T47D (cell line): ENCODE results near the gene TTK.
"Not testable (repeated sequence)": the region's sequence is repeated elsewhere in the genome, so short reads cannot be mapped to it uniquely, and the experiment has no call there.

Source experiments
- DNase-seq, 2 experiments: peaks; one replicate each; pipeline versions ENCODE4 v3.0.0 to v3.0.0-alpha.2; 2011 to 2012; ENCODE audit warnings: low read depth in 1 of 2, low spot score in 1 of 2
- JUND ChIP-seq: IDR thresholded peaks from 2 replicates; pipeline ENCODE4 v1.6.1; 2012; ENCODE audit warnings: low read depth
- in situ Hi-C: cut with HindIII; loops from 2 replicates; pipeline ENCODE4 v1.10.0; 2016; ENCODE audit warnings: low sequenced_read_pairs, low pct_unique_long_range_greater_than_20kb

The TTK gene

DNA sequence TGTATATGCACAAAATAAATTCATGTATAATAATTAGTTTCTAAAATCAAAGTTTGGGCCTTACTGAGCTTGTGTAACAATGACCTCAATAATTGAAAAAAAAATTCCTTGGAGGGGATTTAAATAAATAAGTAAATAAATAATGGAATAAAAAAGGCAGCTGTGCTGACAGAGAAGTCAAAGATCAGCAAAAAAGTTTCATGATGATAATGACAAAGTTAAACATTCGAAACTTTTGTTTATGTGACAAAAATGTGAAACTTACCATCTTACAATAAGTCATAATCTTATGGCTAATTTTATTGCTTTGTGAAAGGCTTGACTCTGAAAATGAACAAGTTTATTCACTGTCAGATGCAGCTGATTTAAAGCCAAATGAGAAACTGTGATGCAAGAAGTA, 3.1 kb upstream of the TTK start:
- in situ Hi-C loops, result no loop called here
- no peak for TF ChIP-seq JUND
- no peak for DNase-seq

DNA sequence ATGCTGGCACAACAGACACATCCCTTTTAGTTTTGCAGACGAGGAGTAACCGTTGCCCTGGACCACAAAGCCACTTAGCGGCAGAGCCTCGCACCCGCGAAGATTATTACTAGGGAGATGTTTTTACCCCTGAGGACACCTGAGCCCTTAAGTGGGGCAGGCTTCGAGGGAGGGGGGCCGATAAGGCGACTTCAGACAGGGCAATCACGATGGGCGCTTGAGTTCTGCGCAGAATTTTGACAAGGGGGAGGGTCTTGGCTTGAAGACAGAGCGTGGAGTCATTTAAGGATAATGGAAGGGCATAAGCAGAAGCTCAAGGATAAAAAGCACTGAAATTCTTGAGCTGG, 650 bp upstream of the TTK start:
- TF ChIP-seq JUND, result no peak
- in situ Hi-C loops, result no loop called here
- DNase-seq, result peak in 1 of 2 experiments; percentile 23

DNA sequence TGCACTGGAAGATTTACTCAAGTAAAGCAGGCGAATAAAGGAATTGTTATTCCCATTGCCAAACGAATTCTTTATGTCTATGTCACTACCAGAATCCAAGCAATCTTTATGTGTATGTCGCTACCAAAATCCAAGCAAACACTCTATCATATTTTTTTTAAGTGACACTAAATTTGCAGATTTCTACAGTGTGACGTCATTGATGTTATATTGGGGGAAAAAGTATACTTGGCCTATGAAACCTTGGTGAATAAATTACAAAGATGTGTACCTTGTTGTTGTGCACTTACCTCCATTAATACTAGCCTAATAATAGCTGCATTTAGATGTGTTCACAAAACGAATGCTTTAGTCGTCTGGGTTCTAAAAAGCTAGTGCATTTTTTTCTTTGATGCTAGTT, 957 bp downstream of the TTK start:
- DNase-seq, result no peak
- in situ Hi-C loops, result no loop called here
- no peak for TF ChIP-seq JUND

DNA sequence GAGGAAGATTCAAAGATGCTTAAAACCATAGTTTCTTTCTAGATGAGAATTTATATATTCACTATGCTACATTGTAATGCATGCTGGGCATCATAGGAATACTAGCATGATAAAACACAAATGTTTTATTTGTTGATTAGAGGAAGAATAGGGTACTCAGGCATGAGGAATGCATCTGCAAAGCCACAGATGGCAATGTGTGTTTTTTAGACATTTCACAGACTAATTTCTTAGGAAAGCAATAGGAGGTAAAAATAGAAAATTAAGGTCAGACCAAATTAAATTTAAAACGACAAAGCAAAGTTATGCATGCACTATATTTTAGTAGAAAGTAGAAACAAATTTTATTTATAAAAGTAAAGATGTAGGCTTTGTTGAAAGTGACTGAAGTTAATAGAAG, 2.1 kb downstream of the TTK start:
- in situ Hi-C loops, result no loop called here
- no peak for TF ChIP-seq JUND
- no peak for DNase-seq

DNA sequence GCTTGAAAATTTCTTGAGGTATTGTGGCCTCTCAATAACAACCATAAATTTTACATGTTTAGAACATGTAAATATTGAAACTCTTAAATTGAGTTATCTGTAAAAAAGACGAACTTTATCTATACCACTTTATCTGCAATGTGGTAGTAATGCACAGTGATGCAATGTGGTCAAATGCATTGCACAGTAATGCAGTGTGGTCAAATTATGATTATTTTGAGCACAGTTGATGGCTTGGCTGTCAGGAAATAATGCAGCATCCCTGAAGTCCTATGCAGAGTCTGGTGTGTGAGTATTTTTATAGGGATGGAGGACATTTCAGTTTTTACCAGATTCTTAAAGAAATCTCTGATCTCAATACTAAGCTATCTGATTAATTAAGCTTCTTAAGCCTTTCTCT, 5.1 kb downstream of the TTK start:
- DNase-seq, result no peak
- in situ Hi-C loops, result no loop called here
- TF ChIP-seq JUND, result no peak

DNA sequence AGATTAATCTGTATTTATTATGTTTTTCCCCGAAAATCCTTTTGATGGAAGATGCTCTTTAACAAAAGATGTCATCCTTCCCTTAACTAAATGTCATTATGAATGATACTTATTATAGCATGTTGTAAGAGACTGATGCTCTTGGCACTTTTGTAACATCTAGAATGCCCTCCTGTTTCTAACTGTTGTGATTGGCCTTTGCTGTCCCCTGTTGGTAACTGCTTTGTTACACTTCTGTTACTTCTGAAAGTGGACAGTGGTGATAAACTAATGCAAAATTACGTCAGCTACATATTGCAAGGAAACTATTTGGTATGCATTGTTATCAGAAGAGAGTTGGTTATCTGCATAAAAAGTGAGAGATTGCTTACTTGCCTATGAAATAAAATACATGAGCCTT, 5.8 kb downstream of the TTK start:
- TF ChIP-seq JUND, result no peak
- in situ Hi-C loops, result no loop called here
- DNase-seq, result no peak

DNA sequence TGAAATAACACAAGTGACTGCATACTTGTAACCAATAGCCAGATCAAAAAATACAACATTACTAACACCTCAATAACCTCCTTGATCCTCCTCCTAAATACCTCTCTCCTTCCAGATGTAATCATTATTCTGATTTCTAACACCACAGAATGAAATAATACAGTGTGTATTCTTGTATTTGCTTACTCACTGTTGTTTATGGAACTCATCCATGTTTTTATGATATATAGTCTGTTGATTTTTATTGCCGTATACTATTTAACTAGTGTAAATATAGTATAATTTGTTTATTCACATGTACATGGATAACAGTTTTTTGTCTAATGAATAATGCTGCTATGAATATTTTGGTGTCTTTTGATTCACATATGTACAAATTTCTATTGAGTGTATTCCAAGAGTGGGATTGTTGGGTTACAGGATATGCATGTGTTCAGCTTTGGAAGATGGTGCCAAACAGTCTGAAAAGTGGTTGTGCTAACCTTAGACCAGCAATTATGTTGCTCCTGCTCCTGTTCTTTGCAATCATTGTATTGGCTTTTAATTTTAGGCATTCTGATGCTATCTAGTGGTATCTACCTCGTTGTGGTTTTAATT, 11.5 kb downstream of the TTK start:
- in situ Hi-C loops, result no loop called here
- no peak for DNase-seq
- no peak for TF ChIP-seq JUND

DNA sequence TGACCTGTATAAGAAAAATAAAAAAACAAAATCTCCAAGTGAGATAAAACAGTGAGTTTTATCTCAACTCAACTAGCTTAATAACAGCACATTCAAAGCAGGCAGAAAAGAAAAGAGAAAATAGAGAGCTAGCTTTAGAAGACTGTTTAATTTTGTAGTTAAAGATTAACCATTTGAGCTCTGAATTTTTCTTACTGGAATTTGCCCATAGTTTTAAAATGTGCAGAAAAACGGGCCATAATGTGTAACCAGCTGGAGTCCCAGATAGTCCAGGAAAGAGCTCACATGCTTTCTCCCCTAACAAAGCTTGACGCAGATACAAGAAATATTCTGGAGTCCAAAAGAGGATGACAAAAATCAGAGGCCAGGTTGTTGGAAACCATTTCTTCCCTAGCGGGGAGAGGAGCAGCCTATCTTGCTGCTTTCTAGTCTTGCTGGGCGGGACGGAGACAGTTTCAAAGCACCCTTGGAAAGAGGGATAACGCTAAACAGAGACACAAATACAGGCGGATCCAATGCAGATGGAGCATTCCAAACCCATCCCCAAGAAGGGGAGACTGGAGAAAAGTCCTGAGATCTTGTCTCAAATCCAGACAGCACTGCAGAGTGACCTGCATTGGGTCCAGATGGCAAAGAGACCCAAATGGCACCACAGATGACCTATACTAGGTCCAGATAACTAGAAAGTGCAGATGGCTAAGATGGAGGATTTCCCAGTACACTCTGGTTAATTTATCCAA, 16.1 kb downstream of the TTK start:
- no peak for TF ChIP-seq JUND
- in situ Hi-C loops, result no loop called here
- no peak for DNase-seq

DNA sequence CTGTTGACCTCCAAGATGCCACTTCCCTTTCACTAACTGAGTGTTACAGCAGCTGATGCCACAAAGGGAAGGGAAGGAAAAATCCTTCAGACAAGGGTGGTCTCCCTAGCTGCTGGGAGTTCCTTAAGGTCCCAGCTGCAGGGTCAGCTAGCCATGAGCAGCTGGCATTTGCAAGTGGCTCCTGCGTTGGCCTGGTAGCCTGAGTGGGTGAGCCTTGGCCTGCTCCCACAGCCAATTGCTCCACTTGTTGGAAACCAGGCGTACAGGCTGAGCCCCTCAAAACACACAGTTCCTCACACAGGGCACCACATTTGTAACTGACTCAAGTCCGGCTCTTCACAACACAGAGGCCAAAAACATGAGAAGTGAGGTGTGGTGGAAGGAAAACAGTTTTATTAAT, 16.7 kb downstream of the TTK start:
- in situ Hi-C loops, result no loop called here
- DNase-seq, result no peak
- TF ChIP-seq JUND, result no peak

DNA sequence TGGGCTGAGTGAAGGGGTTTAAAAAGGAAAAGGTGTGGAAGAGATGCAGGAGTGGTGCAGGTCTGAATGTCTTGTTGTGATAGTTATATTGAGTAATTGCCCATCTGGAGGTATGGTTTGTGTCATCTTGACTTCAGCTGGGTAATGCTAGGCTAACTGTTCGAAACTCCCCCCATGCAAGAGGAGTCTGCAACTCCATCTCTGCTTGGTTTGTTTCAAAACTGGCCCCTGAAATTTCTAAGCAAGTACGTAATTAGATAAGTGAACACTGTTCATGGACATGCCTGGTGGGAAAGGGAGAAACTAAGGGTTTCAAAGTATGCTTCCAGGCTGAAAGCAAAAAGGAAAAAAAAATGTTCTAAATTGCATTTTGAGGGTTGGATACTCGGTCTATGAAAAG, 17.1 kb downstream of the TTK start:
- DNase-seq, result no peak
- no peak for TF ChIP-seq JUND
- in situ Hi-C loops, result no loop called here

DNA sequence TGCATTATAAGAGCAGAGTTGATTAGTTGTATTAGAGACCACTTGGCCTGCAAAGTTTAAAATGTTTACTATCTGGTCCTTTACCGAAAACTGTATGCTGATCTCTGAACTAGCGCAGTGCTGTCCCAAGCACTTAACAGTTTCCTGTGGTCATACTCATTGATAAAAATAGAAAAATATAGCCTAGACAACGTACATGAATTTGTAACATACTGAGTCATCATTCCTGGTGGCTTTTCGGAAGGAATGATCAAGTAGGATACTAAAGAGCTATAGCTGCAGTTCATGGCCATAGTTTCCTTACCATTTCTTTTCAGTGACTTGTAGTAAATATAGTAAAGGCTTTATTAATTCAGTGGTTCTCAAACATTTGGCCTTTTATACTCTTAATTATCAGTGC, 18.4 kb downstream of the TTK start:
- in situ Hi-C loops, result no loop called here
- DNase-seq, result no peak
- TF ChIP-seq JUND, result no peak

DNA sequence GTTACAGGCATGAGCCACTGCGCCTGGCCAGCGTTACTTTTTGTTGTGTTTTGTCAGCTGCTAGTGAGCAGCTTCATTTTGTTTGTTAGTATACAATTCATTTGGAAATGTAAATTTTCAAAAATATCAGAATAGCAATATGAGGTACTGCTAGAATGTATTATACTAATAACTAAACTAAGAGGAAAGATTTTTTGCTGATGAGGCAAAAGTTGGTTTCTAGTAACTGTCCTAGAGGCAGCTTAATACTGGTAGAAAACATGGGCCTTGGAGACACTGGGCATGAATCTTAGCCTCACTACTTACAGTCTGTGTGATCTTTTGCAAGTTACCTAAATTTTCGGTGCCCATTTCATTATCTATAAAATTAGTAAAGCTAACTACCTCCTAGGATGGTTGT, 24.1 kb downstream of the TTK start:
- no peak for DNase-seq
- no peak for TF ChIP-seq JUND
- in situ Hi-C loops, result no loop called here

DNA sequence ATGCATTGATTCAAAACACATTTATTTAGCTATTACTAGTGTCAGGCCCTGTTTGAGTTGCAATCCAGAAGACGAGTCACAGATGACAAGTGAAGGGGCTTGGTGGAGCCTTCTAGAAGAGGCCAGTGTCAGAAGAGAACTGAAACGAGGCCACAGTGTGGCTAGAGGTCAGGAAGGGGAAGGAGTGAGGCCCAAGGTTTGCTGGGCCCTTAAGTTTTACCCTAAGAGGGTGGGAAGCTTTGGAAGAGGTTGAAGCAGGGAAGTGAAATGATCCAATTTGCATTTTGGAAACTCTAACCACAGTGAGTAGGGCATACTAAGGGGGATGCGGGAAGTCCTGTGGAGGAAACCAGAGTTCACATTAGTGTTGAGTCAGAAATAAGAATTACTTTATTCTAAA, 25.0 kb downstream of the TTK start:
- DNase-seq, result no peak
- in situ Hi-C loops, result no loop called here
- no peak for TF ChIP-seq JUND

DNA sequence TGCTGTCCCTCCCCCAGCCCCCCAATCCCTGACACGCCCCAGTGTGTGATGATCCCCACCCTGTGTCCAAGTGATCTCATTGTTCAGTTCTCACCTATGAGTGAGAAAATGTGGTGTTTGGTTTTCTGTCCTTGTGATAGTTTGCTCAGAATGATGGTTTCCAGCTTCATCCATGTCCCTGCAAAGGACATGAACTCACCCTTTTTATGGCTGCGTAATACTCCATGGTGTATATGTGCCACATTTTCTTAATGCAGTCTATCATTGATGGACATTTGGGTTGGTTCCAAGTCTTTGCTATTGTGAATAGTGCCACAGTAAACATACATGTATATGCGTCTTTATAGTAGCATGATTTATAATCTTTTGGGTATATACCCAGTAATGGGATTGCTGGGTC, 43.8 kb downstream of the TTK start:
- in situ Hi-C loops, DNase-seq: not testable (repeated sequence)
